OCI-M1 (cell line): Measurements from ENCODE around the gene PLEKHG3.

Experiments used
- DNase-seq: peaks from one replicate; lab custom pipeline; 2025; lab: John Stamatoyannopoulos, UW

PLEKHG3 gene

DNA sequence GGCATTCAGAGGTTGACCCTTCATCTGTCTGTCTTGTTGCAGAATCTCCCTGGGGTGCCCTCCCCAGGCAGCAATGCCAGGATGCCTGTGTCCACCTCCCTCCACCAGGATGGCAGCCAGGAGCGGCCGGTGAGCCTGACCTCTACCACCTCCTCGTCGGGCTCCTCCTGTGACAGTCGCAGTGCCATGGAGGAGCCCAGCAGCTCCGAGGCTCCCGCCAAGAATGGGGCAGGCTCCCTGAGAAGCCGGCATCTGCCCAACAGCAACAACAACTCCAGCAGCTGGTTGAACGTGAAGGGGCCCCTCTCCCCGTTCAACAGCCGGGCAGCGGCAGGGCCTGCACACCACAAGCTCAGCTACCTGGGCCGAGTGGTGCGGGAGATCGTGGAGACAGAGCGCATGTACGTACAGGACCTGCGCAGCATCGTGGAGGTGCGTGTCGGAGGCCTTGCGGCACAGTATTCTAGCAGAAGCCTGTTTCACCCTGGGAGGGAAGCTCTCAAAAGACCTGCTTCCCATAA, 23.4 kb downstream of the PLEKHG3 start:
- DNase-seq: no peak

DNA sequence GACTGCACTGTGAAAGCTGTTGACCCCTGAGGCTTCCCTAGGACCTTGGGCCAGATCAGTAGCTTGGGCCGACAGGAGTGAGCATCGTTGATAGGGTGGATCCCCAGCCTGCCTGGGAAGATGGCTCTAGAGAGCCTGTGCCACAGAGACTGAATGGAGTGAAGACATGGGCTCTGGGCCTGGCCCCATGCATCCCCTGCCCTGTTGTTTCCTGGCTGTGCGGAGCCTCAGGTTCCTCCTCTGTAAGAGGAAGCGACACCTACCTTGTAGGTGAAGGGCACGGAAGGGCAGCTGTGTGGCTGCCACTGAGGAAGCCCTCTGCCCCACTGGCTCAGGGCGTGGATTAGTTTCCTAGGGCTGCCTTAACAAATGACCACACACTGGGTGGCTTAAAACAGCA, 23.9 kb downstream of the PLEKHG3 start:
- DNase-seq: no peak

DNA sequence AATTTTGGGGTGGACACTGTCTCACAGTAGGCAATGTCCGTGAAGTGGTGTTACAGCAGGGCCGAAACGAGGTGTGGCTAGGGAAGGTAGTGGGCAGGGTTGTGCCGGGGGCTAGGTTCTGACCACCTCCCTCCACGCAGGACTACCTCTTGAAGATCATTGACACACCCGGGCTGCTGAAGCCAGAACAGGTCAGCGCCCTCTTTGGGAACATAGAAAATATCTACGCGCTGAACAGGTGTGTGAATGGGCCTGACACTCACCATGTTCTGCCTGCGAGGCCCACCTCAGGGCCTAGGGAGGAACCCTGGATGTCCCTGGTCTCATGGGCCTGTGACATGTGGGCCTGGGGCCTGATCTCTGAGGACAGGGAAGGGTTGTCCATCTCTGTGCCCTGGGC, 24.6 kb downstream of the PLEKHG3 start:
- no peak for DNase-seq

DNA sequence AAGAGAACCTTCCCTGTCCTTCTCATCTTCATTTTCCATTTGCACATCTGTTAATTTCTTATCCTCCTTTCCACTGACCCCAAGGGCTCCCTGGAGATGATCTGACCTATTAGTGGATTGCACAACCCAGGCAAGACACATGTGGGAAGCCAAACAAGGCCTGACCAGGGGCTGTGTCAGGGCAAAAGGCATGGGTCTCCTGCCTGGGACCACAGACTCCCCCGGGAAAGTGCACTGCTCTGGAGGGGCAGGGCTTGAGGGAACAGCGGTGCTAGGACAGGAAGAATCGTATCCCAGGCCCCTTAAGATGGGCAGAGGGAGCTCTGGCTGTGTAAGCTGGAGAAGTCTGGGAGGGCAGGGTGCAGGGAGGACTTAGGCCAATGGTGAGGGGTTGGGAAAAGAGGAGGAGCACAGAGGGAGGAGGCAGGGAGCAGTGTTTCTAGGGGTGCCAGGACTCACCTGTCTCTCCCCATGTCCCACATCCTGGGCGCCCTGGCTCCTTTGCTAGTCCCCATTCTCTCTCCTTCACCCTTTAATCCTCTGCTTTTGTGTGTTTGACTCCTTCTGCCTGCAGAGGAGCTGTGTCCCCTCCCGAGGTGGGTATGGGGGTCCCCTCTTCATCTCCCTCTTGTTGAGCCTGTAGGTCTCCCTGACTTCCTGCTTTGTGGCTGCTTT, 25.3 kb downstream of the PLEKHG3 start:
- no peak for DNase-seq

DNA sequence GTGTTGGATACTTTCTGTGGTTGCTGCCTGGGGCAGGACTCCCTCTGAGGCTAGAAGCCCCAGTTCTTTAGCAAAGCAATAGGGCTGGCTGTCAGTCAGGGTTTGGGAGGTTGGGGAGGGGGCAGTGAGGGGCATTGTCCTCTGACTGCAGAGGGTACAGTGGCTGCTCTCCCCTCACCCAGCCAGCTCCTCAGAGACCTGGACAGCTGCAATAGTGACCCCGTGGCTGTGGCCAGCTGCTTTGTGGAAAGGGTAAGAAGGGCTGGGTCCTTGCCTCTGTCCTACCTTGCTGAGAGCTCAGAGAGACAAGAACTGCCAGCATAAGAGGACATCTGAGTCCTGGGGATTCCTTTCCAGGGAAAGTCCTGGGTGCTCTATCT, 25.8 kb downstream of the PLEKHG3 start:
- no peak for DNase-seq

DNA sequence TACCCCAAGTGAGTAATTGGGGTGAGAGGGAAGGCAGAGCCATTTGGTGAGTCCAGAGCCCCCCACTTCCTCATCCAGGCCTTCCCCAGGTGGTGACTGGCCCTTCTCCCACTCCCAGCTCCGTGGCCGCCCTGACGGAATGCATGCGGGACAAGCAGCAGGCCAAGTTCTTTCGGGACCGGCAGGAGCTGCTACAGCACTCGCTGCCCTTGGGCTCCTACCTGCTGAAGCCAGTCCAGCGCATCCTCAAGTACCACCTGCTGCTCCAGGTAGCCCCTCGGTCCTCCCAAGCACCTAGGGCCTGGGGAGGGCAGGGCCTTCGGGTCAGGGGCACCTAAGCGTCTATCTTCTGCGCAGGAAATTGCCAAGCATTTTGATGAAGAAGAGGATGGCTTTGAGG, 26.5 kb downstream of the PLEKHG3 start:
- DNase-seq: no peak

DNA sequence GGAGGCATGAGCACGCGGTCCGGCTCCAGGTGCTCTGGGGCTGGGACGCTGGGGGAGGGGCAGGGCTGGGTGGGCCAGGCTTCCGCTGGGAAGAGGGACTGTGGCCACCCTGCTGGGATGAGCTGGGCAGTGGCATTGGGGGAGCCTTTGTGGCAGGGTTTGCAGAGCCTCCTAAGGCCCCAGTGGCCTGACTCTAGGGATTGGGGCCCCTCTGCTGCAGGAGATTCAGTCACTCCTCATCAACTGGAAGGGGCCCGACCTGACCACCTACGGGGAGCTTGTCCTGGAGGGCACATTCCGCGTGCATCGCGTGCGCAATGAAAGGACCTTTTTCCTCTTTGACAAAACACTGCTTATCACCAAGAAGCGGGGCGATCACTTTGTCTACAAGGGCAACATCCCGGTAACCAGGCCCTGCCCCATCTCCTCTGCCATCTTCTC, 26.9 kb downstream of the PLEKHG3 start:
- no peak for DNase-seq

DNA sequence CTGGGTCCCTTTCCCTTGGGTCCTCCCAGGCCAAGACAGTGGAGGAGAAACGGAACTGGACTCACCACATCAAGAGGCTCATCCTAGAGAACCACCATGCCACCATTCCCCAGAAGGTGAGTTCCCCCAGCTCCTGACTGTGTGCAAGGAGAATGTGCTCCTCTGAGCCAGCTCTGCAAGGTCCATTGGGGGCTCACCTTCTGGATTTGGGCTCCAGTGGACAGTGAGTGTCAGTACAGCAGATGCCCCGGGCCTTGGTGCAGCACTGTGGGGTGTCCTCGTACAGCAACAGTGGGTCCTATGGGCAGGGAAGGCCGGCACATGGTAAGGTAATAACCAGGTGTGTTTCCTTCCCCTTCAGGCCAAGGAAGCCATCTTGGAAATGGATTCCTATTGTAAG, 27.8 kb downstream of the PLEKHG3 start:
- no peak for DNase-seq

DNA sequence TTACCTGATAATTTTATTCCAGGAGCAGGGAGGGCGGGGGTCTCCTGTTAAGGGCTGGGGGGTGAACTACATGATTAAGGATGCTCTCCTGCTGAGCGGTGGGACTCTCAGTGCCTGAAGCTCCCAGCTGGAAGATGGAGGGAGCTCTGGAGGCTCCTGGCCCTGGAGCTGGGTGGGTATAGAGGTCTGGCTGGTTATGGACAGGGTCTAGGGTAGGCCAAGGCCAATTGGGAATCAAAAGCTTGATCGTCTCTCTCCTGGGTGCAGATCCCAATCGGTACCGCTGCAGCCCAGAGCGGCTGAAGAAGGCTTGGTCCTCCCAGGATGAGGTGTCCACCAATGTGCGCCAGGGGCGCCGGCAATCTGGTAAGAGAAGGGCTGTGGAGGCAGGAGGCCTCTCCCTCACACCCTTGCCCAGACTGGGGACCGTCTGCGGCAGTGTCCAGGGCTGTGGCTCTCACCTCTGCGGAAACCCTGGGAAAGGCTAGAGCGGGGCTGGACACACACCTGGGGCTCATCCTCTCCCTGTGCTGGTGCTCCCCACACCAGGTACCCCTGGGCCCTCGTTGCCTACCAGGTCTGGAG, 28.4 kb downstream of the PLEKHG3 start:
- no peak for DNase-seq

DNA sequence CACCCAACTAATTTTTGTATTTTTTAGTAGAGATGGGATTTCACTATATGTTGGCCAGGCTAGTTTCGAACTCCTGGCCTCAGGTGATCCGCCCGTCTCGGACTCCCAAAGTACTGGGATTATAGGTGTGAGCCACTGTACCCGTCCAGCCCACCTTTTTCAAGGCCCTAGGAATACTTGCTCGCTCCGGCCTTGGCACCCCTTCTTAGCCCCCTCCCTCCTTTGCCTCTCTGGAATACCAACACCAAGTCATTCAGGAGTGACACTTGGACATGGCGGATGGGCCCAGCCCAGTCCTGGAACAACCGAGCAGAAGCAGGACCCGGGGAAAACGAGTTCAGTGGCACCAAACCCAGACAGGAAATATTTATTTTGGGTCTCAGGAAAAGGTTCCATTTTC, 29.1 kb downstream of the PLEKHG3 start:
- DNase-seq: no peak

DNA sequence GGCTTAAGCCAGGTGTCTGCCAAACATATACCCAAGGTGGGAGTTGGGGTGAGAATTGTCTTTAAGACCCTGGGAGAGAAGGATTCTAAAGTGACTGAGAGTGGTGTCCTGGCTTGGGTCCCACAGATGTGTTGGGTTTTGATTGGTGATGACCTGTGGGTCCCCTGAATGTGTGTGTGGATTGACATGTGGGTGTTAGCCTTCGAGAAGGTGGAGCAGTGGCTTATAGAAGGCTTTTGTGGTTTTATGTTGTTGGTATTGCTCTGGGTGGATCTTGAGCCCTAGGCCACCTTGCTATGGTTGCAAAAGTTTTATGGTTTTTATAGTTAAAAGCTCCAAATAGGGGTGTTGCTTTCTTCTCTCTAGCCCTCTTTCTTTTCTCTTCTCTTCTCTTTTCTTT, 29.7 kb downstream of the PLEKHG3 start:
- DNase-seq: no peak

DNA sequence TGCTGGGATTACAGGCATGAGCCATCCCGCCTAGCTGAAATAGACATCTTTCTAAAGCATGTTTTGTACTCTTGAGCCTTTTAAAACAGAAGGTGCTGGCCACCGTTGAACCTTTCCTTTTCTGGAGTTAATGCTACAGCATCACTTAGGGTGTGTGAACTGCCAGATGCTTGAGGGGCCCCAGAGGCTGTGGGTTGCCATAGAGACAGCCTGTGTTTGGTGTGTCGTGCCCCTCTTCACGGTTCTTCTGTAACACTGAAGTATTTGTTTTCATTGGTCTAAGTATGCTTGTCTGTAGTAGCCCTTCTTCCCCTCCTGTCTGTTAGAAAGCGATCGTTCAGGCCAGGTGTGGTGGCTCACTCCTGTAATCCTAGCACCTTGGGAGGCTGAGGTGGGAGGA, 30.8 kb downstream of the PLEKHG3 start:
- no peak for DNase-seq

DNA sequence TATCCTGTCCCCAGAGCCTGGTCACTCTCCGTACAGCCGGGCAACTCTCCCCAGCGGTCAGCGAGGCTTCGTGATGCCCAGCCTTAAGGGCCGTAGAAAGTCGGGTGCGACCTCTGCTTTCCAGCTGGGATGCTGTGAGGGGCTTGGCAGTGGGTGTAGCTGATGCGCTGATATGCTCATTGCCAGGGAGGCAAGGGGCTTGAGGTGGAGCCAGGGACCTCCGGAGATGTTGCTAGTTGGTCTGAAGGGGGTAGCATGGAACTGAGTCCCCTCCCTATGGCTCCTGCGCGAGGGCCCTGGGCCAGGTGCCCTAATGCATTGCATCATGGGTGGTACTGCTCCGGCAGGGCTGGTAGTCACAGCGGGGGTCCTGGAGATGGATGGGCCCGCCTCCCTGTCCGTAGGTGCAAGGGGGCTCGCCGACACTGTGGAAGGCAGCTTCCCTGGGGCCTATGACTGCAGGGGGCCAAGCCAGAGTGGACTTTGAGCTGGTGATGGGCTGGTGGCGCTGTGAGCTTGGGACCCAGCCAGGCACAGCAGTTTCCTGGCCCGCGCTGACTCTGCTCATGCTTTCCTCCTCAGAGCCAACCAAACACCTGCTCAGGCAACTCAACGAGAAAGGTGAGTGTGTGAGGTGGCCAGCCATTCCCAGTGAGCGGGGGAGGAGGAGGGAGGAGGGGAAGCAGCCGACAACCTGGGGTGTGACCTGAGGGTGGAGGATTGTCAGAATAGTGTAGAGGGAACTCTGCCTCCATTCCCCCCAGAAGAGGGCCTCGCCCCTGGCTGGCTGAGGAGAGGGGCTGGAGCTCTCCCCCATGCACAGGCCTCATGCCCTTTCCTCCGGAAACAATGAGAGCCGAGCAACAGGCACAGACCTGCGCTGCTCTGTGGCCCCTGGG, 32.3 kb downstream of the PLEKHG3 start:
- DNase-seq: no peak

DNA sequence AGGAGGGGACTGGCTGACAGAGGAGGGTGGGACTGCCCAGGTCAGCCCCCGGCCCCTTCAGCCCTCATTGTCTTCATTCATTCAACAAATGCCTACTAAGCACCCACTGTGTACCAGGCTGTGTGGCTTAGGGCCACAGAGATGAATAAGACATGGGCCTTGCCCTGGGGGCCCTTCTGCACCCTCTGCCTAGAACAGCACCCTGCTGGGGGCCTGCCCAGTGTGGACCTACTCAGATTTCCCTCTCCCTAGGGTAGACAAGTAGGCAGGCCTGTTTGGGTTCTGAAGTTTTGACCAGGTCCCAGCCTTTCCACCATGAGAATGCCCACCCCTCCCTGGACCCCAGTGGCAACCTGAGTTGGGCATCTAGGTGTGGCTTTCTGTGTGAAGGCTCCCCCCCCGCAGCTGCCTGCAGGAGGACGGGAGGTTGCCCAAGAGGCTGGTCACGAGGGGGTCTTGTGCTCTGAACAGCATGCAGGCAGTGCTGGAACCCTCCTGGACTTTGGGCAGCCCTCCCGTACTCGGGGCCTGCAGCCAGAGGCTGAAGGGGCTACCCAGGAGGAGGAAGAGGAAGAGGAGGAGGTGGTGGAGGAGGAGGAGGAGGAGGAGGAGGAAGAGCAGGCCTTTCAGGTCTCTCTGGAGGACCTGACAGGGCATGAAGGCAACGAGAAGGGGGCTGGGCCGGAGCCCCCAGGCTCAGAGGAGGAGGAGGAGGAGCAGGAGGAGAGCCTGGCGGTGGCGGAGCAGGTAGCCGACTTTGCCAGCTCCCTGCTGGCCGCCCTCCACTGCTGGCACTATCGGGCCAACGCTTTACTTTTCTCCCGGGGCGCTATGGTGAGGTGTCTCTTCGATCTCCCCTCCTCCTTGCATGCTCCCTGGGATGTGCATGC, 33.4 kb downstream of the PLEKHG3 start:
- no peak for DNase-seq

DNA sequence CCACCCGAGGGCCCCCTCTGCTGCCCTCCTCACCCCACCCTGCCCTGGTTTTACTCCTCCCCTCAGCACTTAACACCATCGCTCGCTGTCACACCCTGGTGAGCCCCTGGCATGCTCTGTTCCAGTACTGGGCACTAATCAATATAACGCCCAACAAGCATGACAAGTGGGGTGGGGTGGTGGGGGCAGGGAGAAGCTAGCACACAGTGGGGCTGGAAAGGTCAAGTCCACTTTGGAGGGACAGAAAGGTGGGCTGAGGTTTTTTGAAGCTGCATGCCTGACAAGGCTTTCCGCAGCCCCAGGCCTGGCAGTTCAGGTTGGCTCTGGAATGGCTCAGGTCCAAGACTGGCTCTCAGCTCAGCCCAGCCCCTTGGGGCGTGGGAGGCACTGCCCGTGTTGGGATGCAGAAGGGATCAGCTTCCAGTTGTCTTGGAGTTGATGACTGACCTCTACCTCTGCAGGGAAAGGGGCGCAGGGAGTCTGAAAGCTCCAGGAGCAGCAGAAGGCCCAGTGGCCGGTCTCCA, 34.1 kb downstream of the PLEKHG3 start:
- no peak for DNase-seq

DNA sequence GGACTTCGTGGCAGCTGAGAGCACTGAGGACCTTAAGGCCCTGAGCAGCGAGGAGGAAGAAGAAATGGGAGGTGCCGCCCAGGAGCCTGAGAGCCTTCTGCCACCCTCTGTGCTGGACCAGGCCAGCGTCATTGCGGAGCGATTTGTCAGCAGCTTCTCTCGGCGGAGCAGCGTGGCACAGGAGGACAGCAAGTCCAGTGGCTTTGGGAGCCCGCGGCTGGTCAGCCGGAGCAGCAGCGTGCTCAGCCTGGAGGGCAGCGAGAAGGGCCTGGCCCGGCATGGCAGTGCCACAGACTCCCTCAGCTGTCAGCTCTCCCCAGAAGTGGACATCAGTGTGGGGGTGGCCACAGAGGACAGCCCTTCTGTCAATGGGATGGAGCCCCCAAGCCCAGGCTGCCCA, 37.0 kb downstream of the PLEKHG3 start:
- DNase-seq: no peak

DNA sequence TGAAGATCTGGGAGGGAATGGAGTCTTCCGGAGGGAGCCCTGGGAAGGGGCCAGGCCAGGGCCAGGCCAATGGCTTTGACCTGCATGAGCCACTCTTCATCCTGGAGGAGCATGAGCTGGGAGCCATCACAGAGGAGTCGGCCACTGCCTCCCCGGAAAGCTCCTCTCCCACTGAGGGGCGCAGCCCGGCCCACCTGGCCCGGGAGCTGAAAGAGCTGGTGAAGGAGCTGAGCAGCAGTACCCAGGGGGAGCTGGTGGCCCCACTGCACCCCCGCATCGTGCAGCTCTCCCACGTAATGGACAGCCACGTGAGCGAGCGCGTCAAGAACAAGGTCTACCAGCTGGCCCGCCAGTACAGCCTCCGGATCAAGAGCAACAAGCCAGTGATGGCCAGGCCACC, 37.7 kb downstream of the PLEKHG3 start:
- DNase-seq: no peak

DNA sequence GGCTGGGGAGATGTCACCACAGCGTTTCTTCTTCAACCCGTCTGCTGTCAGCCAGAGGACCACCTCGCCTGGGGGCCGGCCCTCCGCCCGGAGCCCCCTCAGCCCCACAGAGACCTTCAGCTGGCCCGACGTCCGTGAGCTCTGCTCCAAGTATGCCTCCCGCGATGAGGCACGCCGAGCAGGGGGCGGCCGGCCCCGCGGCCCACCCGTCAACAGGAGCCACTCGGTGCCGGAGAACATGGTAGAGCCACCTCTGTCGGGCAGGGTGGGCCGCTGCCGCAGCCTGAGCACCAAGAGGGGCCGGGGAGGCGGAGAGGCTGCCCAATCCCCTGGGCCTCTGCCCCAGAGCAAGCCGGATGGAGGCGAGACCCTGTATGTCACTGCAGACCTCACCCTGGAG, 38.8 kb downstream of the PLEKHG3 start:
- no peak for DNase-seq

DNA sequence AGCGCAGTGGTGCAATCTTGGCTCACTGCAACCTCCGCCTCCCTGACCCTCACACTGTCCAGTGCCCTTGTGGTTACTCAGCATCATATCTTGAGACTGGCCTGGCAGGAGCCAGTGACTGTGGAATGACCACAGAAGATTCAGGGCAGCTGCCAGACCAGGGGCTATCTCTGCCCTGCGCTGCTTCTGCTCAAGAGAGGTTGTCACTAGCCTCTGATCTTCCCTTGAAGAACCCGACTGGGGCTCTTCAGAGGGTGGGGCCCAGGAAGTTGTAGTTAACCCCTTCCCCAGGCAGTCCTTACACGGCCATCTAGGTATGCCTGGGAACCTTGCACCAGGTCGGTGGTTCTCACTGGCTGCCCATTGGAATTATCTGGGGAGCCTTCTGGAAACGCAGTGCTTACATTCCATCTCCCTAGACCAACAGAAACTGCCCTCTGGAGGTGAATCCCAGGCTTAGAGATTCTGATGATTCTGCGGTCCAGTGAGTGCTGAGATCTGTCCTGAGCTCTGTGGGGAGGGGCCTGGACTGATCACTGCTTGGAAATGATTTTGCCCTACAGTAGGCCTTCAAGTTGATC, 41.4 kb downstream of the PLEKHG3 start:
- DNase-seq: no peak

DNA sequence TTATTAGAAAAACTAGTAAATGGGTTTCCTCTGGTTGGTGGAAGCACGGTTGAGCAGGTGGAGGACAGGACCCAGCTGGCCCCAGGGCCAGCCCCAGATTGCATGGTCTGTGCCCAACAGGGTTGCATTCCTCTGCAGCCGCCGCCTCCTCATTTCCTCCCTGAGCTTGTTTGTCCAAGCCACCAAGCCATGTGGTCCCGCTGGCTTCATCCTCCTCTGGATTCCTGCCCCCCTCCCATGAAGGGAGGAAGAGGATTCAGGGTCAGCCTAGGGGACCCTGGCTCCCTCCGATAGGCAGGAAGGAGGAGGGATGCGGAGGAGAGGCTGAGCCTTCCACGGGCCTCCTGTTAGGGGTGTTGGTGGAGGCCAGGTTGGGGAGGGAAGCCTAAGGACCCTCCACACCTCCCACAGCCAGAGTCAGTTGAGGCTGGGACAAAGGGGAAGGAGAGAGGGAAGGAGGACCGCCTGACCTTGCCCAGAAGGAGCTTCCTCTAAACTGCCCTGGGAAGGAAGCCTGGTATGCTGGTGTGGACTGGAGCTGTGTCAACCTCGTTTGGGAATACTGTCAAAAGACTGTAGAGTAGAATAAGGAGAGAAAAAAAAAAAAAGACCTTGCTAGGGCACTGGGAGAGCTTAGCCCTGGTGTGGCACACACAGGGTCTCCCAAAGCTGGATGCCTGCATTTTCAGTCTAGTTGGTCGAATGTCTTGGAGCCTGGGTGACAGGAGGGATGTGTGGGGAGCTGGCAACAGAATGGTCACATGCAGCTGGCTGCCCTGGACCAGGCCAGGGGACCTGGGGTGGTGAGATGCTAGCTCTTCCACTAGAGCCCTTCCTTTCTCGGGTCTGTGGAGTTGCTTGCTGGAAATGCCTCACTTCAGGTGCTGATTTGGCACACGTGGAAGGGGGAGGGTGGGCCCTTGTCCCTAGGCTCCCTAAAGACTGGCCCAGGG, 42.4 kb downstream of the PLEKHG3 start:
- no peak for DNase-seq
